Keratinocyte (primary cell): ENCODE data around the gene DUSP22. TPM values are rescaled to one million over a fixed set of nuclear protein-coding genes. Genes with fewer than 3 reads are reported as not detected.
A peak's percentile ranks its signal among the peaks of the same experiment; 100 is the strongest.

Experiments used
- DNase-seq: peaks from one replicate; pipeline ENCODE4 v3.0.0-alpha.2; 2011; ENCODE audit warnings: low read depth, missing footprints, low spot score
- FAIRE-seq: peaks from 2 replicates; lab custom pipeline; 2011; peaks lifted over from hg19 to GRCh38; lab: Jason Lieb, UNC
- H2AFZ ChIP-seq: 2 replicates; pipeline ENCODE4 v1.6.0; 2012; ENCODE audit warnings: low read length, control low read depth, inconsistent platforms; ENCODE audit not compliant: control insufficient read depth
- H3K27ac ChIP-seq: 2 replicates; pipeline ENCODE4 v1.5.1; 2011; ENCODE audit warnings: low read length; ENCODE audit not compliant: control insufficient read depth, insufficient read depth
- H3K27me3 ChIP-seq: 3 replicates; pipeline ENCODE4 v1.6.0; 2011; ENCODE audit warnings: low read length; ENCODE audit not compliant: control insufficient read depth, insufficient read depth; ENCODE audit errors: extremely low read depth
- H3K36me3 ChIP-seq, 2 experiments: 2 replicates in 1 of 2; 3 replicates in 1 of 2; pipeline ENCODE4 v1.5.1; 2011; ENCODE audit warnings: low read length in 2 of 2, mild to moderate bottlenecking in 1 of 2; ENCODE audit not compliant: control insufficient read depth in 2 of 2, insufficient read depth in 2 of 2; ENCODE audit errors: extremely low read depth in 1 of 2
- H3K4me1 ChIP-seq: 3 replicates; pipeline ENCODE4 v1.5.1; 2011; ENCODE audit warnings: low read length; ENCODE audit not compliant: control insufficient read depth, insufficient read depth; ENCODE audit errors: extremely low read depth
- H3K4me2 ChIP-seq: 3 replicates; pipeline ENCODE4 v1.6.0; 2011; ENCODE audit warnings: low read depth, low read length; ENCODE audit not compliant: control insufficient read depth, insufficient read depth; ENCODE audit errors: extremely low read depth
- H3K4me3 ChIP-seq, 3 experiments: fragments of 200-600 bp in 1 of 3; sonication (generic) in 1 of 3; 2 replicates in 2 of 3; 3 replicates in 1 of 3; pipeline ENCODE4 v1.5.1; 2011 to 2016; ENCODE audit warnings: low read length in 3 of 3, mild to moderate bottlenecking in 3 of 3, control low read depth in 2 of 3, inconsistent platforms in 1 of 3, low read depth in 1 of 3, mixed read lengths in 1 of 3, mixed run types in 1 of 3, moderate library complexity in 1 of 3; ENCODE audit not compliant: control insufficient read depth in 2 of 3, insufficient read depth in 2 of 3; ENCODE audit errors: extremely low read depth in 1 of 3
- H3K79me2 ChIP-seq: 2 replicates; pipeline ENCODE4 v1.6.0; 2012; ENCODE audit warnings: low read length; ENCODE audit not compliant: control insufficient read depth, insufficient read depth
- H3K9ac ChIP-seq: 3 replicates; pipeline ENCODE4 v1.6.0; 2011; ENCODE audit warnings: low read length; ENCODE audit not compliant: control insufficient read depth, insufficient read depth; ENCODE audit errors: extremely low read depth
- H3K9me1 ChIP-seq: 3 replicates; pipeline ENCODE4 v1.6.0; 2011; ENCODE audit warnings: low read length; ENCODE audit not compliant: control insufficient read depth, insufficient read depth; ENCODE audit errors: extremely low read depth
- H3K9me3 ChIP-seq: 2 replicates; pipeline ENCODE4 v1.5.1; 2012; ENCODE audit warnings: low read depth, low read length; ENCODE audit not compliant: control insufficient read depth
- H4K20me1 ChIP-seq: 3 replicates; pipeline ENCODE4 v1.6.0; 2011; ENCODE audit warnings: low read length; ENCODE audit not compliant: control insufficient read depth, insufficient read depth; ENCODE audit errors: extremely low read depth
- CTCF ChIP-seq, 3 experiments: IDR thresholded peaks in 1 of 3; conservative IDR thresholded peaks in 1 of 3; optimal IDR thresholded peaks in 1 of 3; 2 replicates in 2 of 3; 3 replicates in 1 of 3; pipeline versions ENCODE3 to v1.5.1; 2011; ENCODE audit warnings: low read length in 3 of 3, mild to moderate bottlenecking in 3 of 3, moderate library complexity in 2 of 3, control low read depth in 1 of 3, inconsistent platforms in 1 of 3; ENCODE audit not compliant: insufficient read depth in 2 of 3; ENCODE audit errors: extremely low read depth in 1 of 3
- EZH2 ChIP-seq: IDR thresholded peaks from one replicate; pipeline ENCODE4 v1.6.1; 2012; ENCODE audit warnings: inconsistent platforms, mild to moderate bottlenecking, low read length, moderate library complexity
- dilution Hi-C: fragments of 300-500 bp; cut with MboI; formaldehyde crosslinking; loops from one replicate; pipeline ENCODE4 v1.7.0; 2020; ENCODE audit warnings: low sequenced_read_pairs; ENCODE audit not compliant: extremely low pct_ligation_motif_present
- polyA plus RNA-seq, 5 experiments: library from polyadenylated mRNA; depleted of rRNA in 3 of 5; stranded (reverse) in 3 of 5; stranded (forward) in 1 of 5; unstranded in 1 of 5; fragments of >200 nt; gene quantifications; 1 replicate in 1 of 5; 2 replicates in 3 of 5; 3 replicates in 1 of 5; pipeline versions ENCODE4 v1.2.1 to v1.2.3, GENCODE V29; 2011 to 2012; ENCODE audit warnings: missing spikeins in 2 of 5, low read depth in 1 of 5, low replicate concordance in 1 of 5

Gene DUSP22
- polyA plus RNA-seq, 1 donor (not counting 4 experiments of a cell fraction or from before 2014, with no cell fraction given) = 17.3 TPM

- Histone ChIP-seq H3K27me3 (no peaks in the 10 kb centered on the region), H2AFZ (no peak overlapping the region), H4K20me1 (no peaks in the 10 kb centered on the region), H3K36me3 (no peaks in the 10 kb centered on the region), H3K79me2 (no peaks in the 10 kb centered on the region), H3K27ac (no peak overlapping the region), H3K9ac (no peak overlapping the region), H3K4me3 (no peak overlapping the region), H3K9me3 (no peaks in the 10 kb centered on the region), H3K4me2 (no peak overlapping the region), H3K4me1 (no peaks in the 10 kb centered on the region), H3K9me1 (no peaks in the 10 kb centered on the region)
- dilution Hi-C loops = no loop called here
- FAIRE-seq = peak; percentile 61
- no peak for DNase-seq
- no peak for TF ChIP-seq EZH2
- TF ChIP-seq CTCF (optimal IDR thresholded peaks at IDR 0.05 in 1 of 3, IDR thresholded peaks at IDR 0.05 in 1 of 3, conservative IDR thresholded peaks at IDR 0.05 in 1 of 3; ENCODE audit: extremely low read depth in 1 of 3, insufficient read depth in 2 of 3, low read length in 3 of 3) = no peak
These were observed 27.7 kb upstream of the DUSP22 start for GRCh38 chr6:264626-265025.

GRCh38 chr6:268394-268935, 23.8 kb upstream of the DUSP22 start:
- FAIRE-seq (peak; percentile 61), DNase-seq (no peak)
- Histone ChIP-seq H4K20me1 (no peaks in the 10 kb centered on the region), H3K27ac (no peak overlapping the region), H3K36me3 (no peaks in the 10 kb centered on the region), H3K9me3 (no peaks in the 10 kb centered on the region), H2AFZ (no peak overlapping the region), H3K4me1 (no peaks in the 10 kb centered on the region), H3K79me2 (no peaks in the 10 kb centered on the region), H3K4me2 (no peak overlapping the region), H3K27me3 (no peaks in the 10 kb centered on the region), H3K4me3 (no peak overlapping the region), H3K9me1 (no peaks in the 10 kb centered on the region), H3K9ac (no peak overlapping the region)
- TF ChIP-seq CTCF (optimal IDR thresholded peaks at IDR 0.05 in 1 of 3, IDR thresholded peaks at IDR 0.05 in 1 of 3, conservative IDR thresholded peaks at IDR 0.05 in 1 of 3; ENCODE audit: extremely low read depth in 1 of 3, insufficient read depth in 2 of 3, low read length in 3 of 3) (no peak), EZH2 (no peak)
- dilution Hi-C loops = no loop called here
